NCI-H82 treated with DMSO at 0.1 percent for 48 hours (cell line): ENCODE results near the gene DOCK4.

Source experiments
- DNase-seq: peaks from one replicate; lab custom pipeline; 2025; ENCODE audit not compliant: unreplicated experiment; lab: John Stamatoyannopoulos, UW

Gene DOCK4

DNA sequence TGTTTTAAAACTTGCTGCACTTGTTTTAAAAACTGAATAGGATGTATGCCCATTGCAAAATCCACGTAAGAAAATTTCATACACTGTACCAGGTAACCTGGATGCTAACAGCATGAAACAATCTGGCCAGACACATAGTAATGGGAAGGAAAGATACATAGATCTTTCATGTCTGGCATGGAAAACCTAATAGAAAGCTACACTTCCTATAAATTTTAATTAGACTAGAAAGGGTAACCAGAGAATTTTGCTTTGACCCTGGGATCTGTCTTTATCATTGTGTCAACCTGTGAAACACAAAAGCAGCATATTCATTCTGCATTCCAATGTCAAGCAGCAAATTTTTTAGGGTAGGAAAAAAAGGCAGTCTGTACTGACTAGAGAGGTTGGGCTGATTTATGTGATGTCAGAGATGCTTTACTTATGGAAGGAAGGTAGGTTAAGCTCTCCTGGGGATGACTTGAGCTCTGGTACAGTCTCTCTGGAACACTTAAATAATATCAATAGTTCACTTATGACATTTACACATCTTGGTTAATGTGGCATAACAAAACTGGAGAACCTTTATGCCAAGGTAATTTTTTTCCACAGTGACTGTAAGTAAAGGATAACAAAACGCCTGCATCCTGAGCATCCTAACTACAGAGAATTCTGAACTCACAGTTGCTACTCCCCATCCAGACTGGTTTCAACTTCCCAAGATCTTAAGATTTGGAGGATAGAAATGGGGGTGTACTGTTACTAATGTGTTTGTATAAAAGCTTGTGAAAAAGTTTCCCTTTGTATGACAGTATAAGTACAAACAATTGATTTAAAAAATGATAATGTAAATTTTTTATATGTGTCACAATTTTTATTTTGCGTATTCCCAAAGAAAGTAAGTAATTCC lies 44.7 kb downstream of the DOCK4 start:
- DNase-seq, result no peak

DNA sequence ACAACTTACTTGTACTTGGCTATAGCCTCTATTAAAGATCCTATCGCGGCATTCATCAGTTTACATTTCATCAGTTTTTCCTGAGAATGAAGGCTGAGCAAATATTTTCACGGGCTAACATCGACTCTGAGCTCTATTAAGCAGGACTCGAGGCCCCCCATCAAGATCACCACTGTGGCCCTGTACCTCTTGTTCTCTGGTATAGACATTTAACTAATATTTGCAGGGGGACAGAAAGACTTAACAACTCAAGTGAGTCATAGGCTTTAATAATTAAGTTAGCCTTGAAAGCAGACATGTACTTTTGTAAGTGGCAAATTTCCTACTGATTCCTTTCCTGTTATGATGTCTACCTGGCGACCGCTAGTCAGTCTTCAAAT lies 45.4 kb downstream of the DOCK4 start:
- DNase-seq, result no peak

DNA sequence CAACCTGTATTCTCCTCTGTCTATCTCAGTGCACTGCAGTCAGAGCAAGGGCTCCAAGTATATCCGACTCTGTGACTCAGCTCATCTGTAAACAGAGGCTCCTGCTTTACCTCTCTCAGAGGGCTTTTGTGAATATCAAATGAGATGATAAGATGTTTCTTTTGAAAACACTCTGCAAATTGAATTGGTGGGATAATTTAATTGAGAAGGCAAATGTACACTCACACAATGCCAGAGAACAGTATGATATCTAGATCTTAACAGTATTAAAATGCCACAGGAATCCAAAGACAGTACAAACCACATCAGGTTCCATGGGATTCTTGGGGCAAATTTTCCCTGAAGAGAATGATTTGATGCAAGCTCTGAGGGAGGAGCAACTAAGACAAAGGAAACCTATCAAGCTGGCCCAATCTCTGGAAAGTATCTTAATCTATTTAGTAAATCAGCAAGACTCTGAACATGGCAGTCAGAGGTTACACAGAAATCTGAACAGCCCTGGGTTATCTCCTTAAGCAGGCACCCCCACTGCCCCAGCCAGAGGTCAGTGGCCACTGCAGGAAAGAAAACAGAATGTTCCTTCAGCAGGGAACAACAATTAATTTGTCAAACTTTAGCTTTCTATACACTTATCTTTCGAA lies 45.9 kb downstream of the DOCK4 start:
- DNase-seq, result peak; percentile 15

DNA sequence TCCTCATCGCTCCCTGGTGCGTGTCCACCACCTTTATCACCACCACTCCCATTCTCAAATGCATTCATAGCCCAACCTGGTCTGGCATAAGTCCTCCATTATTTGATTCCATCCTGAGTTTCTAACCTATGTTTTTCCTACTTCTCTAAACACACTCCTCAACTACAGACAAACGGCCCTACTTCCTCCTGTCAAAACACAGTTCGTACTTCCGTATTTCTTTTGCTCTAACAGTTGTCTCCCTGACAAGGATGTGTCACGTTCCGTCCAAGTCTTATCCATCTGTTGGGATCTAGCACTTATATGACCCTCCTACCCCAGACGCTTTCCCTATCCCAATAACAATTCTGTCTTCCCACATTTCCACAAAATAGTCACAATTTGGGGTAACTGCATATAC lies 46.8 kb downstream of the DOCK4 start:
- DNase-seq, result no peak

DNA sequence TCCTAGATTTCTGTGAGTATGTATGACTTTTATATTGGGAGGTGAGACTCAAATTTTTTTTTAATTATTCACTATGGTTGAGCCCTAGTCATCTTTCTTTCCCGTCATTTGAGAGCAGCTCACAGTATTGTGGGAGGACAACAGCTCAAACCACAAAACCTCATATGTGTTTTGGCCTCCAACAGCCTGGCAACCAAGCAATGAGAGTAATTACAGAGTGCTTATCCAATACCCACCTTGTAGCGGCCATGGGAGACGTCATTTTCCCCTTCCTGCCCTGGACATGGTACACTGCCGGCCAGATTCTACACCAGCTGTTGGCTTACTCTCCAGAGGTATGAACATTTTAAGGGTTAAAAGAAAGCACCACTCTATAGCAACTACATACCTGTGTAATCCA lies 49.1 kb downstream of the DOCK4 start:
- no peak for DNase-seq

DNA sequence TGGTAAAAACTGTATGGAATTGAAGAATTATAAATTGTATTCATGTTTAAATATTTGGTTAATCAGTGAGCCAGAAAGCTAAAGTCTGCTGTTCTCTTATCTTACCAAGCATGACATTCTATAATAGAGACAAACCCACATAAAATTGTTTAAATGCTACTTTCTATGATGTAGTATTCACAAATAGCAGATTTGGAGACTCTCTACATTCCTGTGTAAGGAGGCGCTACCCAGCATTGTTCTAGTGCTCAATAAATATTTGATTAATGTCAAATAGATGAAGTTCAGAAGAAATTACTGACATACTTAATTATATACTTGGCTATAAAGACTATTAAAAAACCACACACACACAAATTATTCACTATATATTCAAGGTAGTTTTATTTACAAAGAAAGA lies 49.8 kb downstream of the DOCK4 start:
- no peak for DNase-seq

DNA sequence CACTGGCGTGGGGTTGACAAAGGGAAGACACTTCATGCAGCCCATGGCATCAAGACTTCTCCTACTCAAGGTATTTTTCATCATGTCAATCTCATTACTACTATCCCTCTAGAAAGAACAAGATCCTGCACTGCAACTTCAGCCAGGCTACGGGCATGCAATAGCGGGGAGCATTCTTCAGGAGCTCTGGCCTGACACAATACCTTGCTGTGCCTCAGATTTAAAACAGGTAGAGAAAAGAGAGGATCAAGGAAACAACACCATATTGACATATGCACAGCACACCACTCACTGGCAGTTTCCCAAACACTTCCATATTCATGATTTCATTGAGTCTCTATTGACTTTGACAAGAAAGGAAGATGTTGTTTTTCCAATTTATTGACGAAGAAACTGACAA lies 51.5 kb downstream of the DOCK4 start:
- no peak for DNase-seq

DNA sequence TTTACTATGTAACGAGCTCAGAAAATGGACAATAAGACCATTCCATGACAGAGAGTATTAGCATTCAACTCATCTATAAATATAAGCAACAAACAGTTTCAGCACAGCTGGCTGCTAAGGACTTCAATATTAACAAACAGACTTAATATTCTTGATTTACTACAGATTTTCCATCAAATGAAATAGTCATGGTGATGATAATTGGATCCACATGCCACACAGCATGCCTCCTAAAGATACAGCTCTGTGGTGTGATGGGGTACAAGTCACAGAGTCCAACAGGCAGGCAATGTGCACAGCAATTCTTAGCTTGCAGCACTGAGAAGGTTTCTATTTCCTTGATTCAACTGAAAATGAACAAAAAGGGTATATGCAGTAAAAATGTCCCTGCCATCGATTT lies 54.0 kb downstream of the DOCK4 start:
- no peak for DNase-seq

DNA sequence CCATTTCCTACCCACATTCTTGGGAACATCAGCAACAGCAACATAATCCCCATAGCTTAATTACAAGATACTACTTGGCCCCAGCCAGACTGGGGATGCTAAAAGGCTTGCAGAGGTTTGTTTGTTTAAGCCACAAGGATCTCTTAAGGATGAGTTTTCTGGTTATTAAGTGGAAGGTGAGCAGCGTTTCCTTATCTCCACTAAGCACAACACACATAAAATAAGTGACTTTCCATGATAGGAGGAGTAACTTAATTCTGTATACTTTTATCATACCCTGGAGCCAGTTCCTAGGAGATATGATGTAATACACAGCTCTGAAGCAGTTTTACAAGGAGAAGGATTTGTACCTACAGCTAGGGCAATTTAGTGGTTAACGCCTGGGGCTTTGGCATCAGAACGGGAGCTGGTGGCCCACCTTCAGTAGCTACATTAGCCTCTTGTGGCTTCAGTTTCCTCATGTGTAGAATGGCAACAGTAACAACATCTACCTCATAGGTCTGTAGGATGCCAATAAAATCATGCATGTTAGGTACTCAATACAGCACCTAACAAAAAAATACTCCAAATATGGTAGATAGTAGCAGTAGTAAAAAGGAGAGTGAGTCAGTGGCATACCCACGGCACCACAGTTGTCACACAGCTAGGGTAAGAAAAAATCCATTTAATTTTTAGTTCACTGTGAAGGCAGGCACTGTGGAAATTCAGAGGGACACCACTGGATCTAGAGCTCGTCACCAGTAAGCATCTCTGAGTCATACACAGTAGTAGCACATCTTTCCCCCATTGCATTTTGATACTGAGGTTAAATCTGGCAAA lies 55.2 kb downstream of the DOCK4 start:
- no peak for DNase-seq

DNA sequence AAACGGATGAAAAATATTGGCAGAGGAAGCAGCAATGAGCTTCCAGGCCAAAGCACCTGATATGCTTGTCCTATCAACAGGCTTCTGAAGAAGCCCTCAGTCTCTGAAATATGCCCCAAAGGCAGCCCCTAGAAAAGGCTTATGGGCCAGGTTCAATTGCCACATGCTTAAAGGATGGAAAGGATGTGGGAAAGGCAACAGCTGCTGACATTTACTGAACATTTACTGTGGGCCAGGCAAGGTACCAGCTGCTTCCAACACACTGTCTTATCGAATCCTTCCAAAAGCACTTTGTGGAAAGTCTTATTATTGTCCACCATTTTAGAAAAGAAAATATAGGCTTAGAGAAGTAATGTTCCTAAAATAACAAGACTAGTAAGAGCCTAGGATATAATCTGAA lies 56.5 kb downstream of the DOCK4 start:
- no peak for DNase-seq

DNA sequence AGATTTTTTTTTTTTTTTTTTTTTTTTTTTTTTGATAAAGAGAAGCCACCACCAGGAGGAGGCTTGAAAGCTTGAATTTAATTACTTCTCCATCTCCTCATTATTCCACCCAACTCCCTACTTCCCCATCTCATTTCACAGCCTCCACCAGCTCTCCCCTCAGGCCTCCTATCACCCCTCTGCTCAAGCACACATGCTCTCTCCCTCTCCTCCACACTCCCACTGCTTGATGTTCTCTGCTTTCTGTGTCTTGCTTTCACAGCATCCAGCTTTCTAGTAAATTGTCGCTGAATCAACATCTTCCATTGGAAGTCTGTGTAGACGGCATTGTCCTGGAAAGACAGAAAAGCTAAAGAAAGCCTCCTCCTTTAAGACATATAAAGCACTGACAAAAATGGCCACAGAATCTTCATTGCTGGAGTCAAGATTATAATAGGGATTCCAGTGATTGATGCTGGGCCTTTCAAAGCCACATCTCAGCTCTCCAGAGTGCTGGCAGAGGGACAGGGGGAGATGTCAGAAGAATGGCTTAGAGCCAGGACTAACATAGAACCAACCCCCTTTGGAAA lies 58.3 kb downstream of the DOCK4 start:
- no peak for DNase-seq

DNA sequence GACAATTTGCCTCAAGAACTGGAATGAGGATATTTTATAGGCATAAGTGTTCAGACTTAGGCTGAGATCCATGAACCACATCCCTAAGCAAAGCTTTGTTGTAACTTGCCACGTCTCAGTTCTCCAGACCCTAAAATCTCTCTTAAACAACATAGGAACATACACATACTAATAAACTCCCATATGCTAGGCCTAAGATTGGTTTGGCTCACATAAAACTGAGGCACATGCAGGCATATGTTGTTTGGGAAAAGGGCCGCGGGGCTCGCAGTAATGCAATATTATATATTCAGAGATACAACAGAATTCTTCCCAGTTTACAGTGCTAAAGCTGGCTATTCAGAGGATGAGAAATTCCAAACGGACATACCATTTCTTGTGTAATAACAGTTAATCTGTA lies 61.0 kb downstream of the DOCK4 start:
- no peak for DNase-seq

DNA sequence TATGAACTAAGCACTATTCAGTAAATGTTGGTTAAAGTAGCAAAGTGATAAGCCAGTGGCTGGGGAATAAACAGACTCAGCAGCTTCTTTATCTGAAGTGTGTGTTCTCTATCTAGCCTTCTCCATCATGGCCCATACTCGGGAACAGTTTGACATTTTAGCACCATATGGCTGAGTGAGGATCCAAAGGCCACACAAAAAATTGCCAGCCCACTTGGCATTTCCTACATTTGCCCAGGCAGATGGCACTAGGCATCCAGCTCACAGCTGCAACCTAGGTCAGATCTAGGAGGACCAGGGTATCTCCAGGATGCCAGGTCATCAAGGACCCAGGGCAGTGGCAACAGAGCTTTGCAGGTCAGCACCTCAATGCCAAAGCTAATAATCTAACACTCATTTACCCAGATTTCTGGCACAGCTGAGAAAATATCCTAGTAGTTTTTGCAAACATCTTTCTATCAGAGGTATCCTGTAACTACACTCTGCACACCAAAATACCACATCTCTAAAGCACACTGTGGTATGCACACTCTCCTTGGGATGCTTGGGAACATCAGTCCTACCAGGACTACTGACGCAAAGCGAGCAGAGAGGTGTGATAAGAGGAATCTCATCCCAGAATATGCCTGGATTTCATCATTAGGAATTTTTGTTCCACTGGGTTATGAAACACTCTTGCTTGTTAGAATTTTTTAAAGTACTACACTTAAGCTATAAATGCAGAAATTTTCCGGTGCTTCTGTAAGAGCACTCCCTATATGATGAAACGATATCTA lies 61.7 kb downstream of the DOCK4 start:
- DNase-seq, result no peak

DNA sequence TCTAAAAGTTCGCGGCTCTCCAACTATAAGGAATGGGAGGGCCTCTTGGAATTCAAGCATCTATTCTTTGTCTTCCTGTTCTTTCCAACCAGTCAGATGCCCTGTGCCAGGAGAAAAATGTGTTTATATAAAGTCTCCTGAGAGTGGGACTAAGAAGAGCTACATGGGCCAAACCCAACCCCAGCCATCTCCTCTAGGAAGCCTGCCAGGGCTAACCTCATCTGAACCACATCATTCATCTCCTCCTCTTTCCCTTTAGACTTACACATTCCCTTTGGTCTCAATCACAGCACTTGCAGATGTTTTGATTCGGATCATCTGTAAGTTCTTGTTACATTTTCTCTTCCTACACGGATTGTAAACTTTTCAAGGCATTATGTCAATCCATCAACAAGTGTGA lies 62.6 kb downstream of the DOCK4 start:
- no peak for DNase-seq

DNA sequence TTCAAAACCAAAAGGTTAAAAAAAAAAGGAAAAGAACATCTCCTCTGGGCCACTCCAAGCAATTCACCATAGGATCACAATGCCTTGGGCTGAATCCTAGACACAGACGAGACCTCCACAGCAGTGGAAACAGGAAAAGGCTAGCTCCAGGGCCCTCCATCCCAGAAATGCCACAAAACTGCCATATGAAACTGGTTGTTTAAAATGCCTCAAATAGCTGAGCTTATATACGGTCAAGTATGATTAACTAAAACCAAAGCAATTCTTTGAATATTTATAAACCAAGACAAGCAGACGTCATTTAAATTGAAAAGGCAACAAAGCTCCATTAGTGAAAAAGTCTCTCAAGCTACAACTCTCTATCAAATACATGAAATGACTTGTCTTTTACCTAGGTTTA lies 63.1 kb downstream of the DOCK4 start:
- no peak for DNase-seq

DNA sequence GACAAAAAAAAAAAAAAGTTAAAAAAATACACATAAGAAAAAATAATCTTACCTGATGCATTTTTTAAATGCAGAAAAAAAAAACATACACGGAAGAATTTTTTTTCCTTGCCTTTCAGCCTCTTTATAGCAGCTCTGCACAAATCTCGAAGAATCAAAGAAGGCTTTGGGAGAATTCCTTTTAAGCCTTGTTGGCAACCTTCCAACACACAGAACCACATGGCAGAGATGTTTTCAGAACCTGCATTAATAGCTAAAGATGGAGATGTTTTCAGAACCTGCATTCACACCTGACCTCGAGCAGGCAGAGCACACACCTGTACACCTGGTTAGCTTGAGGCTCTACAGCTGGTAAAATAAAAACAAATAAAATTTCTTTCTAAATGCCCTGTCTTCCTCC lies 65.6 kb downstream of the DOCK4 start:
- DNase-seq, result peak; percentile 44

DNA sequence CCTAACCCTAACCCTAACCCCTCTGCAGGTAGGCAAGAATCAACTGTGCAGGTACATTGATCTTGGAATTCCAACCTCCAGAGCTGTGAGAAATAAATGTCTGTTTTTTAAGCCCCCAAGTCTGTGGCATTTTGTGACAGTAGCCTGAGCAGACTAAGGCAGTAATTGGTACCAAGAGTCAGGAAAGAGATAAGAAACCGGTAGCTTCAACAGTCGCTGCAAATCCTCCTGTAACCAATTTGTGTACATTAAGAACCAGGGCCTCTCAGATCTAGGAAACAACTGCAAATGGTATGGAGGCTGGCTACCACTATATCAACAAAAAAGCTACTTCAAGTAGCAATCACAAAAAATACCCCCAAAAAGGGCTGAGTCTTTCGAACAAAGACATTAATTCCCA lies 67.3 kb downstream of the DOCK4 start:
- DNase-seq, result no peak

DNA sequence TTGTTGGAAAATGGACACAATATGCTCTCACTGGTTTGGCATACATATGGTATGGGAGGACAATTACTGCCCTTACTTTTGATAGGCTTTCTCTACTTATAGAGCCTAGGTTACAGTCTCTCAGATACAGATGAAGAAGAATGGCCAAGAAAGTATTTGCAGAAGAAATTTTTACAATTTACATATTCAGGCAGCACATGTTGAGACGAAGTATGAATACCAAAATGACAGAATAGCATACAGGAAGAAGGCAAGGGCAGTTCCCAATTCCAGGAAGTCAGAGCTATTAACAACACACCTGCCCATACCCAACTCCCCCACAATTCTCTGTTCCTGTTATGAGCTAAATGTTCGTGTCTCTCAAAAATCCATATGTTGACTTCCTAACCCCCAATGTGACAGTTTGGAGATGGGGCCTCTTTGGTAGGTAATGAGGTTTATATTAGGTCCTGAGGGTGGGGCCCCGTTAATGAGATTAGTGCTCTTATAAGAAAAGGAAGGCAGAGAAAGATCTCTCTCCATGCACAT lies 67.8 kb downstream of the DOCK4 start:
- peak; percentile 47 for DNase-seq

DNA sequence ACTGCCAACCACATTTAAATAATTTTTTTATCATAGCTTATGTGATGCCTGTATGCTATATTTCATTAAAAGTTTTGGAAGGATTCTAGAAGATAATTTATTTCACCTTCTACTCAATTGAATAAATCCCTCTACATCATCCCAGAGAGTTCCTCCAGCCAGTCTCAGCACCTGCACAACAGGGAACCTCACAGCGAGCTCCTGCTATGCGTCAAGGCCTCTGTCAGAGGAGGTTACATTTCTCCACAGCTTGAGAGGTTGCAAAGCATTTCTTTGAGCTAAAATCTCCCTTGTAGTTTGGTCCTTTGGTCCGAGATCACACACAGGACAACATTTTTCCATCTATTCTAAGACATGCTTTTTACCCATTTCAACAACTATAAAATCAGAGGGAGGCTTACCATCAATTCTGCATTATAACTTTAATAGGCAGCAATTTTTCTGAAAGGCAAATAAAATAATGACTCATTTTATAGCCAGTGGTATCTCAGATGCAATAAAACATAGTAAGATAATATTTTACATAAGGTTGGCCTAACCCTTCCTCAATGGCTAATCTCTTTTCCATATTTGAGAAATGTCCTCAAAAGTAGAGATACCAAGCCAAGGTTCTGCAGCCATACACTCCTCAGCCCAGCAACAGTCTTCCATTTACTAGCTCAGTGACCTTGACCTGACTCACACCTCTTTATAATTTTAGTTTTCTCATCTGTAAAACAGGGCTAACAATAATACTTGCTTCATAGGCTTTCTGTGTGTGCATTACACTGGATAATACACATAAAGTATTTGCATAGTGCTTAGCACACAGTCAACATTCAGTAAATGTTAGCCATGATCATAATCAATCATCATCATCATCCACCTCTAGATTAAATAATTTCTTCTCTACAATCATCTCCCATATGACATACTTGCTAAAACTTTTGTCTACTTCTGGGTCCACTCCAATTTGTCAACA lies 68.8 kb downstream of the DOCK4 start:
- DNase-seq, result no peak
